Natural killer cell (primary cell): ENCODE results near the gene ABHD17A. TPM values are rescaled to one million over a fixed set of nuclear protein-coding genes. Genes with fewer than 3 reads are reported as not detected.

Experiments used
- ATAC-seq, 3 donors: fragments of 150-1000 bp in 2 of 3; fragments of 200-7000 bp in 1 of 3; cut with Tn5 transposase; 1 replicate in 1 of 3; 2 replicates in 2 of 3; pipeline ENCODE4 v1.10.0; 2021; ENCODE audit warnings: mild to moderate bottlenecking in 2 of 3, moderate library complexity in 2 of 3
- DNase-seq, 2 donors: peaks; one replicate each; pipeline versions ENCODE4 v3.0.0 to v3.0.0-alpha.2; 2013 to 2021; ENCODE audit warnings: mixed read lengths in 1 of 2
- H3K27ac ChIP-seq: one replicate; pipeline ENCODE4 v1.5.1; 2013; ENCODE audit warnings: mild to moderate bottlenecking, low read length
- H3K27me3 ChIP-seq: one replicate; pipeline ENCODE4 v1.6.1; 2013; ENCODE audit warnings: low read length; ENCODE audit not compliant: control insufficient read depth, insufficient read depth
- H3K36me3 ChIP-seq: one replicate; pipeline ENCODE4 v1.6.1; 2013; ENCODE audit warnings: low read length; ENCODE audit not compliant: control insufficient read depth, insufficient read depth
- H3K4me1 ChIP-seq: one replicate; pipeline ENCODE4 v1.6.1; 2013; ENCODE audit warnings: low read length; ENCODE audit not compliant: control insufficient read depth, insufficient read depth
- H3K4me3 ChIP-seq: one replicate; pipeline ENCODE4 v1.5.1; 2013; ENCODE audit warnings: low read length
- H3K9me3 ChIP-seq: one replicate; pipeline ENCODE4 v1.6.1; 2013; ENCODE audit warnings: low read length; ENCODE audit not compliant: control insufficient read depth, insufficient read depth
- H3K27ac Mint-ChIP-seq, 2 donors: one replicate each; pipeline ENCODE4 v1.8.0; 2022; ENCODE audit warnings: mild to moderate bottlenecking in 2 of 2, mixed read lengths in 2 of 2, moderate library complexity in 1 of 2
- H3K27me3 Mint-ChIP-seq, 2 donors: one replicate each; pipeline ENCODE4 v1.8.0; 2022; ENCODE audit warnings: low read depth in 2 of 2, mixed read lengths in 2 of 2
- H3K36me3 Mint-ChIP-seq: one replicate; pipeline ENCODE4 v1.8.0; 2022; ENCODE audit warnings: mixed read lengths
- H3K4me1 Mint-ChIP-seq, 2 donors: one replicate each; pipeline ENCODE4 v1.8.0; 2022; ENCODE audit warnings: mixed read lengths in 2 of 2
- H3K4me3 Mint-ChIP-seq: one replicate; pipeline ENCODE4 v1.8.0; 2022; ENCODE audit warnings: mild to moderate bottlenecking, moderate library complexity, mixed read lengths
- H3K9me3 Mint-ChIP-seq, 2 donors: one replicate each; pipeline ENCODE4 v1.8.0; 2022; ENCODE audit warnings: mixed read lengths in 2 of 2
- CTCF ChIP-seq: fragments of 200-600 bp; IDR thresholded peaks from one replicate; pipeline ENCODE4 v1.8.0; 2022; ENCODE audit warnings: antibody characterized with exemption
- WGBS: methylation state at CpG from one replicate; pipeline ENCODE4 v1.1.7; 2013; ENCODE audit warnings: missing lambda C conversion rate; ENCODE audit not compliant: insufficient coverage; 5-methylcytosine and 5-hydroxymethylcytosine counted together
- intact Hi-C: fragments of 100-400 bp; cut with micrococcal nuclease; formaldehyde crosslinking; loops from one replicate; pipeline ENCODE4 v1.14.2; 2022
- total RNA-seq, 4 donors: library from RNA; stranded (reverse); fragments of 120-200 nt in 1 of 4; gene quantifications; one replicate each; pipeline versions ENCODE4 v1.2.3 to v1.2.4, GENCODE V29; 2013 to 2022

The ABHD17A gene
- total RNA-seq, 3 donors from 2014 or later (not counting 1 experiment from before 2014, with no cell fraction given) = 554 to 652 (median 608) TPM

- Mint-ChIP-seq H3K4me1 (peaks cover 23 to 52% of the 10 kb centered on the region in 2 donors), H3K27me3 (no peaks in the 10 kb centered on the region), H3K9me3 (no peaks in the 10 kb centered on the region), H3K27ac (peak overlapping the region; percentile 43 to 89), H3K4me3 (peak overlapping the region; percentile 47), H3K36me3 (no peaks in the 10 kb centered on the region)
- intact Hi-C loops = no loop called here
- 85% methylated on average over 31 of the region's 31 CpGs for WGBS
- Histone ChIP-seq H3K4me1 (peaks cover 76% of the 10 kb centered on the region), H3K27me3 (no peaks in the 10 kb centered on the region), H3K36me3 (no peaks in the 10 kb centered on the region), H3K9me3 (no peaks in the 10 kb centered on the region), H3K27ac (peak overlapping the region; percentile 41), H3K4me3 (no peak overlapping the region)
- ATAC-seq (no peak), DNase-seq (peak in 1 of 2 donors; percentile 48)
- TF ChIP-seq CTCF = no peak
Observed at GRCh38 chr19:1850809-1851653, 34.3 kb downstream of the ABHD17A start.

- ATAC-seq (no peak), DNase-seq (no peak)
- intact Hi-C loops = no loop called here
- no peaks in the 10 kb centered on the region for H3K9me3 Mint-ChIP-seq
- Histone ChIP-seq H3K36me3 (no peaks in the 10 kb centered on the region), H3K27ac (no peak overlapping the region), H3K4me3 (no peak overlapping the region), H3K27me3 (no peaks in the 10 kb centered on the region), H3K4me1 (peaks cover 76% of the 10 kb centered on the region), H3K9me3 (no peaks in the 10 kb centered on the region)
- H3K27me3 Mint-ChIP-seq = no peaks in the 10 kb centered on the region
- H3K27ac Mint-ChIP-seq = peak overlapping the region; percentile 56 to 89
- H3K4me3 Mint-ChIP-seq = no peak overlapping the region
- whole genome bisulfite sequencing = 87% methylated on average over 10 of the region's 10 CpGs
- peaks cover 25 to 47% of the 10 kb centered on the region in 2 donors for H3K4me1 Mint-ChIP-seq
- TF ChIP-seq CTCF = no peak
- no peaks in the 10 kb centered on the region for H3K36me3 Mint-ChIP-seq
Observed at GRCh38 chr19:1849886-1850398, 35.4 kb downstream of the ABHD17A start.

GRCh38 chr19:1849132-1849474 is 36.2 kb downstream of the ABHD17A start:
- Mint-ChIP-seq H3K9me3 (no peaks in the 10 kb centered on the region), H3K36me3 (no peaks in the 10 kb centered on the region), H3K27me3 (no peaks in the 10 kb centered on the region), H3K4me3 (no peak overlapping the region), H3K27ac (peak overlapping the region; percentile 89 to 90), H3K4me1 (peaks cover 30 to 51% of the 10 kb centered on the region in 2 donors)
- DNase-seq (no peak), ATAC-seq (no peak)
- Histone ChIP-seq H3K9me3 (no peaks in the 10 kb centered on the region), H3K36me3 (no peaks in the 10 kb centered on the region), H3K4me1 (peaks cover 77% of the 10 kb centered on the region), H3K27ac (peak overlapping the region; percentile 97), H3K4me3 (no peak overlapping the region), H3K27me3 (no peaks in the 10 kb centered on the region)
- 55% methylated on average over 5 of the region's 5 CpGs for WGBS
- TF ChIP-seq CTCF = no peak
- intact Hi-C loops = no loop called here
